ENCODE results near the gene WDR43. TPM values are rescaled to one million over a fixed set of nuclear protein-coding genes. Genes with fewer than 3 reads are reported as not detected.

The WDR43 gene
- total RNA-seq, 1 donor from 2014 or later, result 37.6 TPM

DNA sequence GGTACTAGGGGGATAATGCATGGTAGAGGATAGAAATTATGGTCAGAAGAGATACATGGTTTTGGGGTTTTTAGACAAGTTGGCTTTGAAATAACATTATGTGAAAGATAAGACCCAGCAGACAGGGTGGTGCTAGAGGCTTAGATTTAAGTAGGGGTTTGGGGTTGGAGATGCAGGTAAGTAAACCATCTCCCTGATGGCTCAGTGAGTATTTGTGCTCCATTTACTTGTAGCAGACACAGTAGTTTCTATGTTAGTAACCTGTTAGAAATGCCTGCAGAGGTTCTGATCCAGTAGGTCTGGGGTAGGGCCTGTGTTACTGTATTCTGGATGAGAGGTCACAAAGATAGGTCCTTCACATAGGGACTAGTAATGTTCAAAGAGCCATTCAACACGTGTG lies 13.7 kb downstream of the WDR43 start:
- Mint-ChIP-seq H3K27me3 (ENCODE audit: low read depth) (no peaks in the 10 kb centered on the region), H3K4me1 (ENCODE audit: low read depth) (peaks cover 21% of the 10 kb centered on the region), H3K4me3 (ENCODE audit: unreplicated experiment) (no peak overlapping the region), H3K36me3 (ENCODE audit: low read depth) (peaks cover 31% of the 10 kb centered on the region), H3K27ac (ENCODE audit: unreplicated experiment) (no peak overlapping the region), H3K9me3 (ENCODE audit: low read depth) (no peaks in the 10 kb centered on the region)
- no peak for DNase-seq (ENCODE audit: low spot score)
- TF ChIP-seq, protein P1, sequence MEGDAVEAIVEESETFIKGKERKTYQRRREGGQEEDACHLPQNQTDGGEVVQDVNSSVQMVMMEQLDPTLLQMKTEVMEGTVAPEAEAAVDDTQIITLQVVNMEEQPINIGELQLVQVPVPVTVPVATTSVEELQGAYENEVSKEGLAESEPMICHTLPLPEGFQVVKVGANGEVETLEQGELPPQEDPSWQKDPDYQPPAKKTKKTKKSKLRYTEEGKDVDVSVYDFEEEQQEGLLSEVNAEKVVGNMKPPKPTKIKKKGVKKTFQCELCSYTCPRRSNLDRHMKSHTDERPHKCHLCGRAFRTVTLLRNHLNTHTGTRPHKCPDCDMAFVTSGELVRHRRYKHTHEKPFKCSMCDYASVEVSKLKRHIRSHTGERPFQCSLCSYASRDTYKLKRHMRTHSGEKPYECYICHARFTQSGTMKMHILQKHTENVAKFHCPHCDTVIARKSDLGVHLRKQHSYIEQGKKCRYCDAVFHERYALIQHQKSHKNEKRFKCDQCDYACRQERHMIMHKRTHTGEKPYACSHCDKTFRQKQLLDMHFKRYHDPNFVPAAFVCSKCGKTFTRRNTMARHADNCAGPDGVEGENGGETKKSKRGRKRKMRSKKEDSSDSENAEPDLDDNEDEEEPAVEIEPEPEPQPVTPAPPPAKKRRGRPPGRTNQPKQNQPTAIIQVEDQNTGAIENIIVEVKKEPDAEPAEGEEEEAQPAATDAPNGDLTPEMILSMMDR (IDR thresholded peaks at IDR 0.05), result no peak

DNA sequence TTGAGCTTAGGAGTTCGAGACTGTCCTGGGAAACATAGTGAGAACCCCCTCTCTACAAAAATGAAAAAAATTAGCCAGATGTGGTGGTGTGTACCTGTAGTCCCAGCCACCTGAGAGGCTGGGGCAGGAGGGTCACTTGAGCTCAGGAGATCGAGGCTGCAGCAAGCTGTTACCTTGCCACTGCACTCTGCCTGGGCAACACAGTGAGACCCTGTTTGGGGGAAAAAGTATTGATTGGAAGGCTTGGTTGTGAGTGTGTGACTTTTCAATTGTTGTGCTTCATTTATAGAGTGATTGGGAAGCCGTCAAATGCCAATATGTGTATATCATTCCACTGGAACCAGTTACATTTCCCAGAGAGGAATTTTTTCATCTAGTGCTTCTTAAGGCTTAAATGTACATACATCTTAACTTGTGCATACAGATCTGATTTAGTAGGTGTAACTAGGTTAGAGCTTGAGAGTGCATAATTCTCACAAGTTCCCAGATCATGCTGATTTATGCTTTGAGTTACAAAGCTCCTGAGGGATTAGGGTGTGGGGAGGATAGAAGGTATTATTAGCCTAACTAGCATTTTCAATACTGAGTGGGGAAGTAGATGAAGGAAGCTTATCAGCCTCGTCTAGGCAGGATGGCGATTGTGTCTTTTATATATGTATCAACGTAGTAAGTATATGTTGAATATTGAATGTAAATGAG lies 15.3 kb downstream of the WDR43 start:
- Mint-ChIP-seq H3K36me3 (ENCODE audit: low read depth) (peaks cover 36% of the 10 kb centered on the region), H3K27ac (ENCODE audit: unreplicated experiment) (peak overlapping the region; percentile 24), H3K4me3 (ENCODE audit: unreplicated experiment) (no peak overlapping the region), H3K4me1 (ENCODE audit: low read depth) (peaks cover 12% of the 10 kb centered on the region), H3K9me3 (ENCODE audit: low read depth) (no peaks in the 10 kb centered on the region), H3K27me3 (ENCODE audit: low read depth) (no peaks in the 10 kb centered on the region)
- TF ChIP-seq, protein P1 (IDR thresholded peaks at IDR 0.05), result no peak
- DNase-seq (ENCODE audit: low spot score), result no peak

DNA sequence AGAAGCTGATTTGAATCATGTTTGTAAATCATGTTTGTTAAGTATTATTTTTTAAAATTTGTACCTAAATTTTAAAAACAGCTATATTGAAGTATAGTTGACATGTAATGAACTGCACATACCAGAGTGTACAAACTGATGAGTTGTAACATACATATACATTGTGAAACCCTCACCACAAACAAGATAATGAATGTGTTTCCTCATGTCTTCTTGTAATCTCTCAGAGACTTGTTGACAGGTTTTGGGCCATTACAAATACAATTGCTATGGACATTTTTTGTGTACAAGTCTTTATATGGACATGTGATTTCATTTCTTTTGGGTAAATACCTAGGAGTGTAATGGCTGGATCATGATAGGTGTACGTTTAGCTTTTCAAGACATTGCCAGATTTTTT lies 21.5 kb downstream of the WDR43 start:
- no peak overlapping the region for H3K27ac Mint-ChIP-seq (ENCODE audit: unreplicated experiment)
- H3K9me3 Mint-ChIP-seq (ENCODE audit: low read depth), result no peaks in the 10 kb centered on the region
- no peak for DNase-seq (ENCODE audit: low spot score)
- H3K4me1 Mint-ChIP-seq (ENCODE audit: low read depth), result no peaks in the 10 kb centered on the region
- no peak overlapping the region for H3K4me3 Mint-ChIP-seq (ENCODE audit: unreplicated experiment)
- TF ChIP-seq, protein P1 (IDR thresholded peaks at IDR 0.05), result no peak
- H3K36me3 Mint-ChIP-seq (ENCODE audit: low read depth), result peaks cover 22% of the 10 kb centered on the region
- no peaks in the 10 kb centered on the region for H3K27me3 Mint-ChIP-seq (ENCODE audit: low read depth)

DNA sequence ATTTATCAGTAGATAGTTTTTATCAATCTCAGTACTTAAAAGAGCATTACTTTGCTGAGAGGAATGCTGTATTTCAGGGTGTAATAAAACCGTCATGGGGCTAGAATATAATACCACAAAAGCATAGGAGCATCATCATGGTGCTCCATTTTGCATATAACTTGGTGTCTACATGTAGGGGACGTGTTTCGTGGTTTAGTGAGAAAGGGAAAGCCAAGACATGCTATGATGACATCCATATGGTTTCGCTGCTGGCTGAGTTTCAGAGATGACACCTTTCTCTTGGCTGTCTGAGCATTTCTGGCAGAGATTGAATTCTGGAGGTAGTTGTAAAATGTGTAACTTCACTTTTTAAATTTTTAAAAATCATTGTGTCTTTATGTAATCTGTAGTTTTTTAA lies 32.4 kb downstream of the WDR43 start:
- Mint-ChIP-seq H3K27me3 (ENCODE audit: low read depth) (no peaks in the 10 kb centered on the region), H3K4me3 (ENCODE audit: unreplicated experiment) (no peak overlapping the region), H3K9me3 (ENCODE audit: low read depth) (no peaks in the 10 kb centered on the region), H3K27ac (ENCODE audit: unreplicated experiment) (peak overlapping the region; percentile 3), H3K36me3 (ENCODE audit: low read depth) (peaks cover 44% of the 10 kb centered on the region), H3K4me1 (ENCODE audit: low read depth) (peaks cover 35% of the 10 kb centered on the region)
- TF ChIP-seq, protein P1 (IDR thresholded peaks at IDR 0.05), result no peak
- DNase-seq (ENCODE audit: low spot score), result no peak

DNA sequence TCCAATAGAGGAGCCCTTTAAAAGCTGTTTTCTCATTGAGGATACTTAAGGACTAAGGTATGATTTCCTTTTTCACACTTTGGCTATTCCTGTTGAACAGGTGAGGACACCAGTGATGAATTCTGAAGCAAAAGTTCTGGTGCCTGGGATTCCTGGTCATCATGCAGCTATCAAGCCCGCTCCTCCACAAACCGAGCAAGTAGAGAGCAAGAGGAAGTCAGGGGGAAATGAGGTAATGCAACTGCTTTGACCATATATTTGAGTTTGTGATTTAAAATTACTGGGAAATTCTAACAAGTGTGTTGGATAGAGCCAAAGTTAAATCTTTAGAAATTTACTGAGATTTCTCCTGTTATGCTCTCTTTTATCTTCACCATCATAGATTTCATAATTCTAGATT lies 33.0 kb downstream of the WDR43 start:
- Mint-ChIP-seq H3K9me3 (ENCODE audit: low read depth) (no peaks in the 10 kb centered on the region), H3K27me3 (ENCODE audit: low read depth) (no peaks in the 10 kb centered on the region), H3K4me1 (ENCODE audit: low read depth) (peaks cover 35% of the 10 kb centered on the region), H3K4me3 (ENCODE audit: unreplicated experiment) (peak overlapping the region; percentile 23), H3K27ac (ENCODE audit: unreplicated experiment) (peak overlapping the region; percentile 81), H3K36me3 (ENCODE audit: low read depth) (peaks cover 44% of the 10 kb centered on the region)
- no peak for DNase-seq (ENCODE audit: low spot score)
- TF ChIP-seq, protein P1 (IDR thresholded peaks at IDR 0.05), result no peak

All from chondrocyte (in vitro differentiated cells).